ENCODE measurements around the gene ACTN1. TPM values are rescaled to one million over a fixed set of nuclear protein-coding genes. Genes with fewer than 3 reads are reported as not detected.

Gene ACTN1
- total RNA-seq, 3 donors from 2014 or later (not counting 1 experiment from before 2014, with no cell fraction given): 14.9 to 39.5 (median 19.6) TPM

DNA sequence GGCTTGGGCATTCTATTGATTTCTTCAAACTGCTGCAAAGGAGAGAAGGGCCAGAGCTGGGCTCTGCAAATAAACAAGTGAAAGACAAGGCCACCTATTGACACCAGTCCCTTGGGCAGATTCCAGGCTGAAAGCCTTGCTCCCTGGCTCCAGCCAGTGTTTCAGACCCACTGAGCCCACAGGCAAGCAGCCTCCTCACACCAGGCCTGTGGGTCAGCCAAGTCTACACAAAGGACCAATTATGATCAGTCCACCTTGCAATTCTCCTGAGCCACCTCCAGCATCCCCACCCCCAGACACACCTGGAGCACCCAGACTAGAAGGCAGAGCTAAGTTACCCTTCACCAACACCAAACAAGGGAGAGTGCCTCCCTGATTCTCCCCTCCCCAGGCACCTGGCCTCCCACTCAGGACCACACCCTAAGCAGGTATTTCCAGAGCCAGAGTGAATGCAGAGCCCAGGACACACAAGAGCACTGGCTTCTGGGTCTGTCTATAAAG lies 13.8 kb downstream of the ACTN1 start:
- intact Hi-C loops (cut with micrococcal nuclease): no loop called here
- Mint-ChIP-seq H3K27me3 (ENCODE audit: low read depth in 2 of 2) (no peaks in the 10 kb centered on the region), H3K9me3 (no peaks in the 10 kb centered on the region), H3K27ac (no peak overlapping the region), H3K36me3 (no peaks in the 10 kb centered on the region), H3K4me1 (peaks cover 11 to 28% of the 10 kb centered on the region in 2 donors), H3K4me3 (no peak overlapping the region)
- Histone ChIP-seq H3K36me3 (ENCODE audit: control insufficient read depth, insufficient read depth, low read length) (no peaks in the 10 kb centered on the region), H3K9me3 (ENCODE audit: control insufficient read depth, insufficient read depth, low read length) (no peaks in the 10 kb centered on the region), H3K27ac (ENCODE audit: low read length) (no peak overlapping the region), H3K4me1 (ENCODE audit: control insufficient read depth, insufficient read depth, low read length) (peaks cover 39% of the 10 kb centered on the region), H3K27me3 (ENCODE audit: control insufficient read depth, insufficient read depth, low read length) (no peaks in the 10 kb centered on the region), H3K4me3 (ENCODE audit: low read length) (no peak overlapping the region)
- no peak for ATAC-seq
- TF ChIP-seq, protein P1, sequence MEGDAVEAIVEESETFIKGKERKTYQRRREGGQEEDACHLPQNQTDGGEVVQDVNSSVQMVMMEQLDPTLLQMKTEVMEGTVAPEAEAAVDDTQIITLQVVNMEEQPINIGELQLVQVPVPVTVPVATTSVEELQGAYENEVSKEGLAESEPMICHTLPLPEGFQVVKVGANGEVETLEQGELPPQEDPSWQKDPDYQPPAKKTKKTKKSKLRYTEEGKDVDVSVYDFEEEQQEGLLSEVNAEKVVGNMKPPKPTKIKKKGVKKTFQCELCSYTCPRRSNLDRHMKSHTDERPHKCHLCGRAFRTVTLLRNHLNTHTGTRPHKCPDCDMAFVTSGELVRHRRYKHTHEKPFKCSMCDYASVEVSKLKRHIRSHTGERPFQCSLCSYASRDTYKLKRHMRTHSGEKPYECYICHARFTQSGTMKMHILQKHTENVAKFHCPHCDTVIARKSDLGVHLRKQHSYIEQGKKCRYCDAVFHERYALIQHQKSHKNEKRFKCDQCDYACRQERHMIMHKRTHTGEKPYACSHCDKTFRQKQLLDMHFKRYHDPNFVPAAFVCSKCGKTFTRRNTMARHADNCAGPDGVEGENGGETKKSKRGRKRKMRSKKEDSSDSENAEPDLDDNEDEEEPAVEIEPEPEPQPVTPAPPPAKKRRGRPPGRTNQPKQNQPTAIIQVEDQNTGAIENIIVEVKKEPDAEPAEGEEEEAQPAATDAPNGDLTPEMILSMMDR (IDR thresholded peaks at IDR 0.05): no peak
- DNase-seq: no peak

DNA sequence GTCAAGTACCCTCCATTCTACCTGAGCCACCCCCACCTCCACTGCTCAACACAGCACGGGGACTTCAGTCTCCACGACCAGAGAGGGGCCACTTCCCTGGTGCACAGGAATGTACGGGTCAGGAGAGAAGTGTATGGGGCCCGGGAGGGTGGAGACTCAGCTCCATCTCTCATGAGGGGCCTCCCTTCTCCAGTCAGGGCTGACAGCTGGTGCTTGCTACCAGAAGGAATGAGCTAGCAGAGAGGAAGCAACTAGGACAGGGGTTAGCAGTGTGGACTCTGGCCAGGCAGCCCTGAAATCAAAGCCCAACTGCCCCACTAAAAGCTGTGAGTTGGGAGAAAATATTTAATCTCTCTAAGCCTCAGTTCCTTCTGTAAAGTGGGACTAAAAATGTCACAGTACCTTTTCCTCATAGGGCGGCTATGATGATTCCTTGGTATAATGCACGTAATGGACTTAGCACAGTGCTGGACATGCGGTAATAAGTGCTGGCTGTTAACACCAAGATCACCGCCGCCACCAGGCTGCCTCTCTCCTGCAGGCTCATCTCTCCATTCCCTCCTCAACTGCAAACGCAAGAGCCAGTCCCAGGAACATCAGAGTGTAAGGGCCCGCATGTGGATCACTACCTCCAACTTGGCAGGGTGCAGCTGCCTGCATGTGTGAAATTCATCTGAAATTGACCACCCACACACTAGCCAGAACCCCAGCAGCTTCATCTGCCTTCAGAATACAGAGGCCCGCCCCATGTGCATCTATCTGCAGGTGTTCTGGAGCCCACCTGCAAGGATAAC lies 14.6 kb downstream of the ACTN1 start:
- WGBS (ENCODE audit: insufficient coverage): 83% methylated on average over 12 of the region's 12 CpGs
- no peaks in the 10 kb centered on the region for H3K27me3 ChIP-seq (ENCODE audit: control insufficient read depth, insufficient read depth, low read length)
- TF ChIP-seq, protein P1 (IDR thresholded peaks at IDR 0.05): no peak
- peaks cover 31% of the 10 kb centered on the region for H3K4me1 ChIP-seq (ENCODE audit: control insufficient read depth, insufficient read depth, low read length)
- peaks cover 5 to 23% of the 10 kb centered on the region in 2 donors for H3K4me1 Mint-ChIP-seq
- H3K36me3 Mint-ChIP-seq: no peaks in the 10 kb centered on the region
- H3K27ac Mint-ChIP-seq: no peak overlapping the region
- no peaks in the 10 kb centered on the region for H3K9me3 ChIP-seq (ENCODE audit: control insufficient read depth, insufficient read depth, low read length)
- H3K36me3 ChIP-seq (ENCODE audit: control insufficient read depth, insufficient read depth, low read length): no peaks in the 10 kb centered on the region
- intact Hi-C loops (cut with micrococcal nuclease): no loop called here
- DNase-seq (no peak), ATAC-seq (no peak)
- H3K9me3 Mint-ChIP-seq: no peaks in the 10 kb centered on the region
- no peaks in the 10 kb centered on the region for H3K27me3 Mint-ChIP-seq (ENCODE audit: low read depth in 2 of 2)
- no peak overlapping the region for H3K27ac ChIP-seq (ENCODE audit: low read length)
- no peak overlapping the region for H3K4me3 Mint-ChIP-seq
- no peak overlapping the region for H3K4me3 ChIP-seq (ENCODE audit: low read length)

DNA sequence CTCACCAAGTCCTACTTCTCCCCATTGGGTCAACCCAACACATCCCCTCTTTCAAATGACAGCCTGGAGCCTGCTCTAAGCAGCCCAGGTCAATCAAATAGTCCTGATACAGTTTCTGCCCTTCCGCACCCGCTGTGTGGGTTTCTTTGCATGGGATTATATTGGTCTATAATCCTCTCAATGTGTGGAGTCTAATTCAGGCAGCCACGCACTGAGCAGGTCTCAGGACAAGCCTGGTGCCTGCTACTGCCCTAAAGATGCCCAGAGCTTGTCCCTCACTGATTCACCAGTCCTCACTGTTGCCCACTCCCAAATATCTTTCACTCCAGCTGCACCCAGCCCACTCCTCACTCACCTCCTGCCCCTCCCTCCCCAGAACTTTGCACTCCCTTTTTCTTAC lies 16.4 kb downstream of the ACTN1 start:
- no peak overlapping the region for H3K27ac Mint-ChIP-seq
- no peak for DNase-seq
- no peak overlapping the region for H3K4me3 ChIP-seq (ENCODE audit: low read length)
- TF ChIP-seq, protein P1 (IDR thresholded peaks at IDR 0.05): no peak
- no peaks in the 10 kb centered on the region for H3K9me3 ChIP-seq (ENCODE audit: control insufficient read depth, insufficient read depth, low read length)
- no peak for ATAC-seq
- 89% methylated on average over 3 of the region's 3 CpGs for WGBS (ENCODE audit: insufficient coverage)
- H3K4me1 ChIP-seq (ENCODE audit: control insufficient read depth, insufficient read depth, low read length): peaks cover 16% of the 10 kb centered on the region
- no peaks in the 10 kb centered on the region for H3K9me3 Mint-ChIP-seq
- no peaks in the 10 kb centered on the region for H3K36me3 ChIP-seq (ENCODE audit: control insufficient read depth, insufficient read depth, low read length)
- no peaks in the 10 kb centered on the region for H3K27me3 ChIP-seq (ENCODE audit: control insufficient read depth, insufficient read depth, low read length)
- H3K27ac ChIP-seq (ENCODE audit: low read length): no peak overlapping the region
- intact Hi-C loops (cut with micrococcal nuclease): no loop called here
- H3K4me3 Mint-ChIP-seq: no peak overlapping the region
- no peaks in the 10 kb centered on the region for H3K27me3 Mint-ChIP-seq (ENCODE audit: low read depth in 2 of 2)
- H3K4me1 Mint-ChIP-seq: peaks cover 10 to 21% of the 10 kb centered on the region in 2 donors
- no peaks in the 10 kb centered on the region for H3K36me3 Mint-ChIP-seq
